Stimulated activated CD8-positive, alpha-beta memory T cell treated with anti-CD3 and anti-CD28 coated beads, Interleukin-15, amount 100 ng/mL, for 48 hours (primary cell): ENCODE data around the gene RCE1.

Experiments
- DNase-seq, 2 donors: peaks; one replicate each; pipeline ENCODE4 v3.0.0-alpha.2; 2020; ENCODE audit warnings: low read depth in 2 of 2

RCE1 gene

GRCh38 chr11:66856496-66857233 is 13.4 kb downstream of the RCE1 start, which contains the start of gene LRFN4:
LRFN4 (plus strand) TSS chr11:66857064; CDS start chr11:66857745, 681 bp downstream.
- DNase-seq = peak in 1 of 2 donors; percentile 19

GRCh38 chr11:66857234-66857926 is 14.1 kb downstream of the RCE1 start:
- DNase-seq = no peak

DNA sequence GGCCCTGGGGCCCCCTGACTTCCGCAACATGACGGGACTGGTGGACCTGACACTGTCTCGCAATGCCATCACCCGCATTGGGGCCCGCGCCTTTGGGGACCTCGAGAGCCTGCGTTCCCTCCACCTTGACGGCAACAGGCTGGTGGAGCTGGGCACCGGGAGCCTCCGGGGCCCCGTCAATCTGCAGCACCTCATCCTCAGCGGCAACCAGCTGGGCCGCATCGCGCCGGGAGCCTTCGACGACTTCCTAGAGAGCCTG is 14.6 kb downstream of the RCE1 start:
- no peak for DNase-seq

GRCh38 chr11:66858186-66858938 is 15.1 kb downstream of the RCE1 start:
- DNase-seq = no peak

DNA sequence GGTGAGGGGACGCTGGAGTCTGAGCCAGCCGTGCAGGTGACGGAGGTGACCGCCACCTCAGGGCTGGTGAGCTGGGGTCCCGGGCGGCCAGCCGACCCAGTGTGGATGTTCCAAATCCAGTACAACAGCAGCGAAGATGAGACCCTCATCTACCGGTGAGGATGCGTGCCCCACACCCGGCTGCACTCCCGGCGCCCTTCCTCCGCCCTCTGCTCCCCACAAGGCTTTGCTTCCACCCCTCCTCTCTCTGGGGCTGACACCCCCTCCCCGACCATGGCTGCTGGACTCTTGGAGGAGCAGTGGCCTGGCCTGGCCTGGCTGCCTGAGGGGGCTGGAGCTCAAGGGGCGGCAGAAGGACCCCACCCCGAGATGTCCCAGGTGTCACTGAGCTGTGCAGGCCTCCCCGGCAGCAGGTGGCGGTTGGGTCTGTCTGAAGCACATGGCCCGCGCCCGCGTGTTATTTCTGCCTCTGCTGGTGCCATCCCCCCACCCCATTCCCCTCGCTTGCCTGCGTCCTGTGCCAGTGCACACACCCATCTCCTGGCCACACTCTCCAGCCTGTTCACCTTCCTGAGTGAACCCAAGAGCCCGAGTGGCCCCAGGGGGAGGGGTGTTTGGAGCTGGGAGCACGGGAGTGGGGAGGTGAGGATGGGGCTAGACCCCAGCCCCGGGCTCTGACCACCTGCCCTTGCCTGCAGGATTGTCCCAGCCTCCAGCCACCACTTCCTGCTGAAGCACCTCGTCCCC is 15.9 kb downstream of the RCE1 start:
- no peak for DNase-seq

DNA sequence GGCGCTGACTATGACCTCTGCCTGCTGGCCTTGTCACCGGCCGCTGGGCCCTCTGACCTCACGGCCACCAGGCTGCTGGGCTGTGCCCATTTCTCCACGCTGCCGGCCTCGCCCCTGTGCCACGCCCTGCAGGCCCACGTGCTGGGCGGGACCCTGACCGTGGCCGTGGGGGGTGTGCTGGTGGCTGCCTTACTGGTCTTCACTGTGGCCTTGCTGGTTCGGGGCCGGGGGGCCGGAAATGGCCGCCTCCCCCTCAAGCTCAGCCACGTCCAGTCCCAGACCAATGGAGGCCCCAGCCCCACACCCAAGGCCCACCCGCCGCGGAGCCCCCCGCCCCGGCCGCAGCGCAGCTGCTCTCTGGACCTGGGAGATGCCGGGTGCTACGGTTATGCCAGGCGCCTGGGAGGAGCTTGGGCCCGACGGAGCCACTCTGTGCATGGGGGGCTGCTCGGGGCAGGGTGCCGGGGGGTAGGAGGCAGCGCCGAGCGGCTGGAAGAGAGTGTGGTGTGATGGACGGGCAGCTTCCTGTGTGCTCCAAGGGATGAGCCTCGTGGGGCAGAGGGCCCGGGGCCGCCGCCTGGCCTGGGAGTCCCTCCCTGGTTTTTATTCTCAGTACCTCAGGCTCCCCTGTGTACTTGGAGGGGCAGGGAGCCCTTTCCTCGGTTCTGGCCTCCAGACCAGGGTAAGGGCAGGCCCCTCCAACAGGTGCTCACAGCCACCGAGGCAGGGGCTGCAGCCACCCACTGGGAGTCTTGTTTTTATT is 16.6 kb downstream of the RCE1 start:
- no peak for DNase-seq

GRCh38 chr11:66860449-66860831 is 17.2 kb downstream of the RCE1 start:
- no peak for DNase-seq

GRCh38 chr11:66861038-66861773 is 18.0 kb downstream of the RCE1 start:
- DNase-seq = no peak

- DNase-seq = no peak
Observed at GRCh38 chr11:66861774-66862558, 18.7 kb downstream of the RCE1 start.

DNA sequence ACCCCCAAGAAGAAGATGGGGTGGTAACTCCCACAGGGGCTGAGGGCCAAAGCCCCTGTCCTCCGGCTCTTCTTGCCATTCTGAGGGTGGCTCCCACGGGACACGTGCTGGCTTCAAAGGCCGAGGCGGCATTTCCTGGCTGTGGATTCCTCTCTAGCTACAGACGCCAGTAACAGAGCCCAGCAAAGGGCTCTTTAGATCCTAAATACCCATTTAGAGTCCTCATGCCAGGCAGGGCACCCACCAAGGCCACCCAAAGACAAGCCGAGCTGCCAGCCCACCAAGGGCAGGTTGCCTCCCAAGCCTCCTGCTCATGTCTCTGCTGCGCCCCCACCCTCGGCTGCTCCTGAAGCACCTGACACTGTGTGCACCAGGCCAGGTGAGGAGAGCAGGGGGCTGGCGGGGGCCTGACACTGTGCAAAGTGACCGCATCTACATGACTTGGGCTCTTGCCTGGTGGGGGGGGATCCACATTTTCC is 19.4 kb downstream of the RCE1 start:
- DNase-seq = no peak

DNA sequence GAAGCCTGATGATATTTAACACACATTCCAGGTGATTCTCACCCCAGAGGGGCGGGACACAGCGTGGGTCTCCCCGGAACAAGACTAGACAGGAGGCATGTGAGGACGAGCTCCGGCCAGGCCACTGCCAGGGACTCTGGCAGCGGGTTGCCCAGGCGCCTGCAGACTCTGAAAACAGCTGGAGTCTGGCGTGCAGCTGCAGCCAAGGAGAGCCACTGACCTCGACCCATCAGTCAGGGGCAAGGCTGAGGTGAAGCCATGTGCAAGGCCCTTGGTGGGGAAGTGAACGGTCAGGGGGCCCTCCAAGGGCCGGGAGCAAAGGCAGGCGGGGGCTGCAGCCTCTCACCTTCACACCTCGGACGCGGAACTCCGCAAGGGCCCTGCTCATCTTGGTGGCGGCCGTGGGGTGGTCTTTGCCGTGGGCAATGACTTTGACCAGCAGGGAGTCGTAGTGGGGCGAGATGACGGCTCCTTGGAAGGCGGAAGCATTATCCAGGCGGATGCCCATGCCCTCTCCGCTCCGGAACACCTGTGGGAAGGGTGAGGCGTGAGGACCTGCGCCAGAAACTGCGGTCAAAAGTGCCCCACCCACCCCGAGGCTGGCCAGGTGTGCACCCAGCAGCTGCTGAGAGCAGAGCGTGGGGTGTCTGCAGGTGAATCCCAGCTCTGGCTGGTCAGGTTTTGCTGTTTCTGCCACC is 20.3 kb downstream of the RCE1 start:
- no peak for DNase-seq

- DNase-seq = no peak
Observed at GRCh38 chr11:66864172-66864901, 21.1 kb downstream of the RCE1 start.

DNA sequence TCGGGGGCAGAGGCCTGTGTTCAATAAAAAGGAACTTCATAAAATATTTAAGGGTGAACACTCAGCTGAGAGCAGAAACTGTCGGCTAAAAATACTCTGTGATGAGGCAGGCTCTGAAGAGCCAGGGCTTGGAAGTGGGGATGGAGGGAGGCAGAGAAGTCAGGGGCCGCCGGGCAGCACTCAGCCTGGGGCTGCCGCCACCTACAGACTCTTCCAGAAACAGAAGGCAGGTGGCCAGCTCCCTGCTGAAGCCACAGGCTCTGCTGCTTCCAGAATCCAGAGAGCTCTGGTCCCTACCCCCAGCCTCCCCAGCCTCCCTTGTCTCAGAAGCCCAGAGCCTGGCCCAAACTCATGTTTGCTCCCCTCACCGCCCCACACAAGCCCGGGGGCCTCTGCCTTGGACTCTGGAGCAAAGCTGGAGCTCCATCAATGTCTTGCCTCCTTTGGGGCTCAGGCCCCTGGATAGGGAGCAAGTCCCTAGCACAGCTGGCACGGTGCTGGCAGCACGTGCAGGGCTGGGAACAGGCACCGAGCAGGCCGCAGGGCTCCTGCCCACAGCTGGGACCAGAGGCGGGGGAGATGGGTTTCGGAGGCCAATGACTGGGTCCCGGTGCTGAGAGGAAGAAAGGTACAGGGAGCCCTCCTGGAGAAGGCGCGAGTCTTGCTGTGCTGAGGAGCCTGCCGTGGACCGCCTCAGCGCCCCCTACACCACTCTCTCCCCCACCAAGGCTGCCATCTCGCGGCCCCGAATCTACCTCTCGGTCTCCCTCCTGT is 21.9 kb downstream of the RCE1 start:
- DNase-seq = no peak

DNA sequence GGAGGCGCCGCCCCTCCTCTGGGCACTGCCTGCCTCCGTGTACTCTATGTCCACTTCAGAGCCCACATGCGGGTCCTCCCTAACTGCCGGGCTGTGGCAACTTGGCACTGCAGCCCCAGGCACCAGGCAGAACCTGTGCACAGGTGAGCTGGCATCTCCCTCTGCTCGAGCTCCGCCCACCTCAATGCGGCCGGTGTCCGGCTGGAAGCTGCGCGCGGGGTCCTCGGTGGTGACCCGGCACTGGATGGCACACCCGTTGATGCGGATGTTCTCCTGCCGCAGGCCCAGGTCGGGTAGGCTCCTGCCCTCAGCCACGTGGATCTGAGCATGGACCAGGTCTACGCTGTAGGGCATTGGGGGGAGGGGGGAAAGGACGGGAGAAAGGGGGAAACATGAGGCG is 22.8 kb downstream of the RCE1 start:
- no peak for DNase-seq

- DNase-seq = no peak
Observed at GRCh38 chr11:66866511-66866986, 23.3 kb downstream of the RCE1 start.

DNA sequence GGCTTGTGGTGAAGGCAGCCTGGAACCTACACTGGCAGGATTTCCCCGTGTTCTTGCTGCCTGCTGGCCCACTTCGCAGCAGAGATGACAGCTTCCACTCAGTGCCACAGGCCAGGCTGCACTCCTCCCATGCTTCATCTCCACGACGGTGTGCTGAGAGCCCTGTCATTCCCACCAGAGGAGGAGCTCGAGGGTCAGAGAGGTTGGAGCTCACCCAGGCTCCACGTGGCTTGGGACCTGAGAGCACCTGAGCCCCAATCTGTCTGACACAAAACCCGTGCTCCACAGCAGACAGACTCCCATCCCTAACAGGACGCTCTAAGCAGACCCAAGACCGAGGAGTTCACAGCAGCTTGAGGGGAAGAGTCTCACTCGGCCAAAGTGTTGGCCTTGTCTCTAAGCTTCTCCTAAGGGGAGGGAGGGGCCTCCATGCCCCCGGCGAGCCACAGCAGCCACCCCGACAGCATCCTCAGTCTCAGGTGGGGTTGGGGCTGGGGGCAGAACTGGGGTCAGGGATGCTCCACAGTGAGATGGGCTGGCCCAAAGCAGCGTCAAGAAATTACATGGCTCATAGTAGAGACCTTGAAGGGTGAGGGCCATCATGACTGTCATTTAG is 24.3 kb downstream of the RCE1 start:
- DNase-seq = no peak

GRCh38 chr11:66868082-66868725 is 25.0 kb downstream of the RCE1 start:
- no peak for DNase-seq
